ENCODE results near the gene PLXNA2.

DNA sequence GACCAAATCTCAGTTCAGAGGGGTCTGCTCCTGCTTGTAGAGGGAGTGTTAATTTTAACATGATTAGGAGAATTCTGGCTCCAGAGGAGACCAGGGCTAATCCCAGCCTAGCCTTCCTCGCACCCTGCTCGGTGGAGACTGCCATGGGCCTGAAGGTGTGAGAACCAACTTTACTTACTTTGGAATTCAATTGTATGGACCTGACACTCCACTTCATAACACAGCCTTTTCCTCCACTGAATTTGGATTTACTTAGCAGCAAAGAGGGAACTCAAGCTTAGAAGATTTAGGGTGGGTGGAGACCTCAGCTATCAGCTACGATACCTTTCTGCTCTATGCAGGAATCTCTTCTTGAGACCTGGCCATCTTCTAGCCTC lies 11.5 kb downstream of the PLXNA2 start:
- TF ChIP-seq, protein P1, sequence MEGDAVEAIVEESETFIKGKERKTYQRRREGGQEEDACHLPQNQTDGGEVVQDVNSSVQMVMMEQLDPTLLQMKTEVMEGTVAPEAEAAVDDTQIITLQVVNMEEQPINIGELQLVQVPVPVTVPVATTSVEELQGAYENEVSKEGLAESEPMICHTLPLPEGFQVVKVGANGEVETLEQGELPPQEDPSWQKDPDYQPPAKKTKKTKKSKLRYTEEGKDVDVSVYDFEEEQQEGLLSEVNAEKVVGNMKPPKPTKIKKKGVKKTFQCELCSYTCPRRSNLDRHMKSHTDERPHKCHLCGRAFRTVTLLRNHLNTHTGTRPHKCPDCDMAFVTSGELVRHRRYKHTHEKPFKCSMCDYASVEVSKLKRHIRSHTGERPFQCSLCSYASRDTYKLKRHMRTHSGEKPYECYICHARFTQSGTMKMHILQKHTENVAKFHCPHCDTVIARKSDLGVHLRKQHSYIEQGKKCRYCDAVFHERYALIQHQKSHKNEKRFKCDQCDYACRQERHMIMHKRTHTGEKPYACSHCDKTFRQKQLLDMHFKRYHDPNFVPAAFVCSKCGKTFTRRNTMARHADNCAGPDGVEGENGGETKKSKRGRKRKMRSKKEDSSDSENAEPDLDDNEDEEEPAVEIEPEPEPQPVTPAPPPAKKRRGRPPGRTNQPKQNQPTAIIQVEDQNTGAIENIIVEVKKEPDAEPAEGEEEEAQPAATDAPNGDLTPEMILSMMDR (IDR thresholded peaks at IDR 0.05), result no peak
- no peak for TF ChIP-seq EZH2 (IDR thresholded peaks at IDR 0.05)
